ENCODE data around the gene DIRAS2.

DNA sequence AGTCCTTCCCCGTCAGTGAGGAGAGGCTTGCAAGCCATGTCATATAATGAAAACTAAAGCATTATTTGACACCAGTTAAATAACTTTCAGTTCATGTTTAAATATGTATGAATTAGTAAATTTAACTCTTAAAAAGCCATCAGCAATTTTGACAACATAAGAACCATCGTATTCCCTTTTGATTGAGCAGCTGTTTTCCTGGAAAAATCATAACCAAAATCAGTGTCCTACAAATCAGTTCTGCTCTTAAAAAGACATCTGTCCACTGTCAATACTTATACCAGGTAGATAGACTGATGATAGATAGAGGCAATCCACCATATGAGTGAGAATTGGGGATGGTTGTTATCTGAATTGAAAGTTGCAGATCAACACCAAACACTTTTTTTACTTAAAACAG lies 2.3 kb downstream of the DIRAS2 start:
- TF ChIP-seq, protein P1, sequence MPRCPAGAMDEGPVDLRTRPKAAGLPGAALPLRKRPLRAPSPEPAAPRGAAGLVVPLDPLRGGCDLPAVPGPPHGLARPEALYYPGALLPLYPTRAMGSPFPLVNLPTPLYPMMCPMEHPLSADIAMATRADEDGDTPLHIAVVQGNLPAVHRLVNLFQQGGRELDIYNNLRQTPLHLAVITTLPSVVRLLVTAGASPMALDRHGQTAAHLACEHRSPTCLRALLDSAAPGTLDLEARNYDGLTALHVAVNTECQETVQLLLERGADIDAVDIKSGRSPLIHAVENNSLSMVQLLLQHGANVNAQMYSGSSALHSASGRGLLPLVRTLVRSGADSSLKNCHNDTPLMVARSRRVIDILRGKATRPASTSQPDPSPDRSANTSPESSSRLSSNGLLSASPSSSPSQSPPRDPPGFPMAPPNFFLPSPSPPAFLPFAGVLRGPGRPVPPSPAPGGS (IDR thresholded peaks at IDR 0.05) = no peak
- TF ChIP-seq, protein P2, sequence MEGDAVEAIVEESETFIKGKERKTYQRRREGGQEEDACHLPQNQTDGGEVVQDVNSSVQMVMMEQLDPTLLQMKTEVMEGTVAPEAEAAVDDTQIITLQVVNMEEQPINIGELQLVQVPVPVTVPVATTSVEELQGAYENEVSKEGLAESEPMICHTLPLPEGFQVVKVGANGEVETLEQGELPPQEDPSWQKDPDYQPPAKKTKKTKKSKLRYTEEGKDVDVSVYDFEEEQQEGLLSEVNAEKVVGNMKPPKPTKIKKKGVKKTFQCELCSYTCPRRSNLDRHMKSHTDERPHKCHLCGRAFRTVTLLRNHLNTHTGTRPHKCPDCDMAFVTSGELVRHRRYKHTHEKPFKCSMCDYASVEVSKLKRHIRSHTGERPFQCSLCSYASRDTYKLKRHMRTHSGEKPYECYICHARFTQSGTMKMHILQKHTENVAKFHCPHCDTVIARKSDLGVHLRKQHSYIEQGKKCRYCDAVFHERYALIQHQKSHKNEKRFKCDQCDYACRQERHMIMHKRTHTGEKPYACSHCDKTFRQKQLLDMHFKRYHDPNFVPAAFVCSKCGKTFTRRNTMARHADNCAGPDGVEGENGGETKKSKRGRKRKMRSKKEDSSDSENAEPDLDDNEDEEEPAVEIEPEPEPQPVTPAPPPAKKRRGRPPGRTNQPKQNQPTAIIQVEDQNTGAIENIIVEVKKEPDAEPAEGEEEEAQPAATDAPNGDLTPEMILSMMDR (IDR thresholded peaks at IDR 0.05) = no peak
- no peak for TF ChIP-seq JUNB (IDR thresholded peaks at IDR 0.05)
- TF ChIP-seq SMC3 (IDR thresholded peaks at IDR 0.05) = no peak
- TF ChIP-seq POLR2A (IDR thresholded peaks at IDR 0.05; ENCODE audit: low read length) = no peak
- TF ChIP-seq ESRRA (IDR thresholded peaks at IDR 0.05; ENCODE audit: borderline replicate concordance, low read length) = no peak
- TF ChIP-seq FOSL2 (IDR thresholded peaks at IDR 0.05) = no peak
- no peak for TF ChIP-seq FOSL2 (CRISPR knock-in tag; IDR thresholded peaks at IDR 0.05)
- no peak for TF ChIP-seq CEBPB (IDR thresholded peaks at IDR 0.05)
- TF ChIP-seq RAD21 (conservative IDR thresholded peaks at IDR 0.05 in 1 of 2, IDR thresholded peaks at IDR 0.05 in 1 of 2) = no peak

Data from A549 (cell line).